HG02970 (cell line): ENCODE measurements around the gene CDC123.
"Not testable (repeated sequence)": the region's sequence is repeated elsewhere in the genome, so short reads cannot be mapped to it uniquely, and the experiment has no call there.

Source experiments
- ATAC-seq: cut with Tn5 transposase; IDR thresholded peaks from one replicate; pipeline ENCODE4 v1.9.1; 2021; ENCODE audit warnings: mild to moderate bottlenecking, moderate library complexity, moderate number of reproducible peaks; ENCODE audit not compliant: unreplicated experiment, low FRiP score

CDC123 gene

DNA sequence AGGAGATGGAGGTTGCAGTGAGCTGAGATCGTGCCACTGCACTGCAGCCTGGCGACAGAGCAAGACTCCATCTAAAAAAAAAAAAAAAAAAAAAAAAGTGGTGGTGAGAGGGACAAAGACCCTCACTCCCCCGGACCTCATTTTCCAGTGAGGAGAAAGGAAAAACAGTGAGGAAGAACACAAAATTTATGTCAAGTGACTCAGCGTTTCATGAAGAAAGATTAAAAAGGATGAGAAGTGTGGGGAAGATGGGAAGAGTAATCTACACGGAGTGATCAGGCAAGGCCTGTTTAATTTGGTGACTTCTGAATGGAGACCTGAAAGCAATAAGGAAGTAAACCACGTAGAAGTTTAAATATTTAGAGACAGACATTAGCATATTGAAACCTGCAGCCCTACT is 7.3 kb upstream of the CDC123 start:
- no peak for ATAC-seq

DNA sequence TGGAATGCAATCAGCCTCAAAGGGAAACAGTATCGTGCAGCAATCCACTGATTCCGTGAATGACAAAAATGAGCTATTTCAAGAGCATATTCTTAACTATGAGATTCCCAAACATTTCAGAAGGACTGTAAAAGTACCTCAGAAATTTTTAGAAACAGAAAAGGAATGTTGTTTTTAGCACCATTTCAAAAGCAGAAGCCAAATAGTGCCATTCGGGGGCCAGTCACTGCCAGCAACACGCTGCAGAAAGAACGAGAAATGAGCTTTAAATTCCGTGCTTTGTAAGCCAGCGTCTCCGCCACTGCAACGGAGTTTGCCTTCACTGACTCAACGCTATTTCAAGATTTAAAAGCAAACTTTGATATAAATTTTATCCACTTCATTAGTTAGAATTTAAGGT is 6.6 kb upstream of the CDC123 start:
- no peak for ATAC-seq

DNA sequence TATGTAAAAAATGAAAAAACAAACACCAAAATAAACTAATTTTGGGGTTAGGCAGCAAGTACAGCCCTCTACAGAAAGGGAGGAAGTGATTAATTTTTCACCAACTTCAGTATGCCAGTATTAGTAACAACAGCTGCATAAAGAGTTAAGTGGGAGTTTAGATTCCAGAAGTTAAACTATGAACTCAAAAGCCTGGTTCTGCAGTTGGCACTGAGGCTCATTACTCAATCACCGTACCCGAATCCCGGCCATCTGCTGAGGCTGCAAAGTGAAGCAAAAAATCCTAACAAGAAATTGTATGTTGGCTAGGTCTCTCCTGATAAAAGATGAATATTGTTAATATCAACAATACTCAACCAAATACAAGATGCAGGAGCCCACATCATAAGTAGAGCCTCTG is 4.3 kb upstream of the CDC123 start:
- no peak for ATAC-seq

DNA sequence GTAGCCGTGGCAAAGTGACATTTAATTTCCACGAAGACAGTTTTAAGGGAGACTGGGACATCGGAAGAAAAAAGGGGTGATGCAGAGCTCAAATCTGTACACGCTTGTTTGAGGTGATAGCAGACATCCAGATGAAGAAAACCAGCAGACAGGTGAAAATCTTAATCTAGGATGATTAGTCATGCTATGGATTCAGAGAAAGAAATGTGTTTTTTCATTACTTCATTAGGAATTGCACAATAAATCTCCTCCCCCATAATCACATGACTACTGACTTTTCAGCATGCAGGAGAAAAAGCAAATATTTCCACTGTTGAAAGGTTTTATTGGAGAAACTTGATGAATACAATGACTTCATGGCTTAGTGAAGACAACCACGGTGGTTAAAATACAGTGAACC is 2.8 kb upstream of the CDC123 start:
- no peak for ATAC-seq

DNA sequence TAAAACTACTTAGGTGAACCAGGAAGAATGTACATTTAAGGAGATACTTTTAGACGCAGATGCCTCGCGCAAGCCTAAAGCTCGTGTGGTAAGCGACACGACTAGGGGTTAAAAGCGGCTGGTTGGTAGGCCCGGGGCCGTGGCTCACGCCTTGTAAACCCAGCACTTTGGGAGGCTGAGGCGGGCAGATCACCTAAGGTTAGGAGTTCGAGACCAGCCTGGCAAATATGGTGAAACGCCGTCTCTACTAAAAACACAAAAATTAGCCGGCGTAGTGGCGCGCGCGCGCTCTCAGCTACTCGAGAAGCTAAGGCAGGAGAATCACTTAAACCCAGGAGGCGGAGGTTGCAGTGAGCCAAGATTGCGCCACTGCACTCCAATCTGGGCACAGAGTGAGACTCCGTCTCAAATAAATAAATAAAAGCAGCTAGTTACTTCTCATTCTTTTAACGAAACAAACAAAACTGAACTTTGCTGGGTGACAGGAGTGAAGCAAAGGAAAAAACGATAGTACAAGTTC is 1.2 kb upstream of the CDC123 start:
- no peak for ATAC-seq

DNA sequence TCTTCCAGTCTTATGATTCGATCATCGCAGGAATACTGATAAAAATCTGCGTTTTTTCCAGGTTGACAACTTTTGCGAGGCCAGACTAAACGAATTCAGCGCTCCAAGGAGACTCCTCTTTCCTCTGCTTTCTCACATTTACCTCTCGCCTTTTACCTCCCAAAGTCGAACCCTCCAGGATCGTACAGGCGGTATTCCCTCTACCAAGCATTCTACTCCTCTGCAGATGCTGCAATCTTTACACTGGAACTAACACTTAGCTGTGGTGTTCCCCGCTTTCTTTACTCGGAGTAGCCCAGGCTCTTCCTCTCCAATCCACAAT is 746 bp upstream of the CDC123 start:
- ATAC-seq: peak; percentile 4

DNA sequence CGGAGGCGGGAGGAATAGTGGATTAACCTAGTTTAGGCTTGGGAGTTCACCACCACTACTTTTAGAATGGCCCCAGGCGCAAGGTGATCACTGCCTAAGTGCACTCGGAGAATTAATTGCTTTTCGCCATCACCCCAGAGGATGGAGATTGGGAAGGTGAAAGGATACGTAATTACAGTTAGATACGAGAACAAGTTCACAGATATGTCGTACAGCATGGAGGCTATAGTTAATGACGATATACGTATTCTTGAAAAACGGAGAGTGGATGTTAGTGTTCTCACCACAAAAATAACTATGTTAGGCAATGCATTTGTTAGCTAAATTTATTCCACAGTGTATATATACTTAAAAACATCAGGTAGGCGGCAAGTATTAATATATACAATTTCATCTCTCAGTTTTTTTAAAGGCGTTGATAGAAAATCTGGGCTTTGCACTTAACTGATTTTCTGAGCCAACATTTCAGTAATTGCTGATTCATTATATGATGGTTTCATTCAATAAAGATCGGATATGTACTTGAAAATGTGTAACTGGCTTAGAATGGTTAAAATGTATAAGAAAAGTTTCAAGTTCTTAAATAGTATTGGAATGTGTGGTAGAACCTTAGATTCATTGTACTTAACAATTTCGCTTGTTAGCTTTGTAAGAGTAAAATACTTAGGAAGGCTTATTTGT is 683 bp downstream of the CDC123 start:
- no peak for ATAC-seq

DNA sequence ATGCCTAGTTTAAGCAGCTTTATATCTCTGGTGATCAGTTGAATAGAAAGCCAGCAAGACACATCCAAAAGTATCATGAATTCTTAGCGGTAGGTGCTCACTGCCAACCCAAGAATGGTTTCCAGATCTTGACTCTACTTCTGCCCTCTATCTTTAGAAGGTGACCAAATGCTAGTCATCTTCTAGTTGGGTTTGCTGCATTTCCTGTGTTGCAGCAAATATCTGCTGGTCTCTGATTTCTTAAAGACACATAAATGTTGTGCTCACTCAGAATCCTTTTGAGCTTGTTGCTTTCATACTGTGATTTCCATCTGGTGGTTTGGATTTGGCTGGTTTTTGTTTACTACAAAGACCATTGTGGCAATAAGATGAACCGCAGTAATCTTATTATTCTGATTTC is 2.2 kb downstream of the CDC123 start:
- no peak for ATAC-seq

DNA sequence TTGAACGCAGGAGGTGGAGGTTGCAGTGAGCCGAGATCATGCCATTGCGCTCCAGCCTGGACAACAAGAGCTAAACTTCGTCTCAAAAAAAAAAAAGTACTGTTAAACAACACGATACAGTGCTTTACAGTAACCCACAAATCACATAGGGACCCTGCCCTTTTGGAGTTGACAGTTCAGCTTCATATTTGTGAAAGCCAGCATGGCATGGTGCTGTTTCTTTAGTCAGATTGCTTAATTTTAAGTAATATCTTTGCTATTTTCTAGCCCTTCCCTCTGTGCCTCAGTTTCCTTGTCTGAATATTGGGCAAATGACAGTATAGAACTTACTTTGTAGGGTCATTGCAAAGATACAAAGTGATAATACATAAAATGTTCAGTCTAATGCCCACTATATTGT is 4.9 kb downstream of the CDC123 start:
- ATAC-seq: no peak

DNA sequence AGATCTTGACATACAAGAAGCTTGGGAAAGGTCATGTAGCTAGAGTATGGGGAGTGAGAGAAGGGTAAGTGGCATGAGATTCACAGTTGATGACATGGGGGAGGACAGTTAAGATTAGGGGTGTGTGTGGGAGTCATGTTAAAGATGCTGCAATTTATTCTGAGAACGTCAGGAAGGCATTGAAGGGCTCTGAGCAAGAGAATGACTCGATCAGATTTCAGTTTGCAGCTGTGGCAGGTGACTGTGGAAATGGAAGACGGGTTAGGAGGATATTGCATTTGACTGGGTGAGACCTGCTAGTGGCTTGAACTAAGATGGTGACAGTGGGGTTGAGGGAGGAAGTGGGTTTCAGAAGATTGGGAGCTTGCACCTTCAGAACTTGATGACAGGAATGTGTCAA is 5.6 kb downstream of the CDC123 start:
- no peak for ATAC-seq

DNA sequence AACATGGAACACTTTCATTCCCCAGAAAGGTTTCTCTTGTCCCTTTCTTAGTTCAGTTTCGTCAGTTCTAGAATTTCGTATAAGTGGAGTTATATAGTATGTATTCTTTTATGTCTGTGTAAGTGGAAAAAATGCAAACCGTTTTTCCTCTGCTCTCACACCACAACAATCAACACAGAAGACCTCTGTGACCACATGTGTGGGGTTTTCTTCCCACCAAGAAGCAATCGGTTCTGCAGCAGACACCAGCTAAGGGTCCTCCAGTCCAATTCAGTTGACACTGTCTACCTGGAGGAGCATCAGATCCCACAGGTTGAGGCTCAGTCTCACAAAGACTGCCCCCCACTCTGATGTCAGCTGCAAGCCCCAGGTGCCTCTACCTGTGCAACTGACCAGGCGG is 6.2 kb downstream of the CDC123 start:
- ATAC-seq: no peak

DNA sequence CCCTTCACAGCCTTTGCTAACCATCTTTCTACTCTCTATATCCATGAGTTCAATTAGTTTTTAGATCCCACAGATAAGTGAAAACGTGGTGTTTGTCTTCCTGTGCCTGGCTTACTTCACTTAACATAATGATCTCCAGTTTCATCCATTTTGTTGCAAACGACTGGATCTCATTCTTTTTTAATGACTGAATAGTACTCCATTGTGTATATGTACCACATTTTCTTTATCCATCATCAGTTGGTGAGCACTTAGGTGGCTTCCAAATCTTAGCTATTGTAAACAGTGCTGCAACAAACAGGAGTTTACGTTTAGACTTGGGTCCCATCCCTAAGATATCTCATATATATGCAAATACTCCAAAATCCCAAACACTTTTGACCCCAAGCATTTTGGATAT is 9.1 kb downstream of the CDC123 start:
- no peak for ATAC-seq

DNA sequence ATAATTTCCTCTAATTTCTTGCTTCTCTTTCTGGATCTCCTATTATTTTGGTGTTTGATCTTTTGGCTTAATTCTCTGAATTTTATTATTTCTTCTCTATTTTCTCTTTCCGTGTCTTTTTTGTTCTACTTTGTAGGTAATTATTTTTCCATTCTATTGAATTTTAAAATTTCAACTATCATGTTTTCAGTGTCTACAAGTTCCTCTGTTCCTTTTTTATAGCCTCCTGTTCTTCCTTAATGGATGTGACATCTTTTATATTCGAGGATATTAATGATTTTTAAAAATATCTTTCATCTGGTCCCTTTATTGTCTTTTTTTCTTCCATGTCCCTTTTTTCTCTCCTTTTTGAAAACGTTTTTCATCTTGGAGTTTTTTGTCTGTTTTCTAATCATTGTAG is 11.1 kb downstream of the CDC123 start:
- ATAC-seq: no peak

DNA sequence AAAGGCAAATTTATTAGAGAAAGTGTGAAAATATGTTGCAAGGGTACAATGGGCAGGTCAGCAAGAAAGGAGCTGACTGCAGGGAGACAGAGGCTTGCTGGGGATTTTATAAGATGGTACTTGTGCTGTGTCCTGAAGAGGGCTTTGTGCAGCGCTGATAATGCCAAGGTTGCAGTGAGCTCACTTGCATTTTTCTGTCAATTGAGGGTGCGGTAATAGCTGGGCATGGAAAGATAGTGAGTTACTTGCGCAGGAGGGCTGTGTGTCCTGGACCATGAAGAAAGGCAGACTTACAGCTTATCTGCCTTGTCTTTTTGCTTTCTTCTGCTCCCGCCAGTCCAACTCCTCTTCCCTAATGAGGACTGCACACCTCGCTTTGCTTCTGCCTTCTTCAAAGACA is 12.5 kb downstream of the CDC123 start:
- ATAC-seq: no peak

DNA sequence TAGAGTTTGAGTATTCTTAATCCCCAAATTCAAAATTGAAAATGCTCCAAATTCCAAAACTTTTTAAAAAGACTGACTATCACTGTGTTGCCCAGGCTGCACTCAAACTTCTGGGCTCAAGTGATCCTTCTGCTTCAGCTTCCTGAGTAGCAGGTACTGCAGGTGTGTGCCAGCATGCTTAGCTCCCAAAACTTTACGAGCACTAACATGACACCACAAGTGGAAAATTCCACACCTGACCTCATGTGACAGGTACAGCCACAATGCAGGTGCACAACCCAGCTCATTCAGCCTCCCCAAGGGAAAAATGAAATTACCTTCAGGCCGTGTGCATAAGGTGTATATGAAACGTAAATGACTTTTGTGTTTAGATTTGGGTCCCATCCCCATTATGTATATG is 16.5 kb downstream of the CDC123 start:
- no peak for ATAC-seq

DNA sequence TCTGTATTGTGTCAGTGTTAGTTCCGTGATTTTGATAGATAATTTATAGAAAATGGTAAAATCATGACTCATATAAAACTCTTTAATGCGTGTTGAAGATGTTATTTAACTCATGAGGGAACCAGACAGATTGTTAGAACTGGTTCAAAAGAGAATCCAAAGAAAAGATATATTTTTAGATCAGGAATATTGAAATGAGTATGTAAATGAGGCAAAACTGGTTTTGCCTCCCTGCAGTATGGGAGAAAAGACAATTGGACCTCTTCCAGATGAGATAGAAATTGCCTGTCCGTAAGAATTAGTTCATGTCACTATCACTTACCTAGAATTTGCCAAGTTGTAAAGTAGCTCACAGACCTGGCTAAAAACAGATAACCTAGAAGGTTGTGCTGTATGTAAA is 17.6 kb downstream of the CDC123 start:
- ATAC-seq: no peak

DNA sequence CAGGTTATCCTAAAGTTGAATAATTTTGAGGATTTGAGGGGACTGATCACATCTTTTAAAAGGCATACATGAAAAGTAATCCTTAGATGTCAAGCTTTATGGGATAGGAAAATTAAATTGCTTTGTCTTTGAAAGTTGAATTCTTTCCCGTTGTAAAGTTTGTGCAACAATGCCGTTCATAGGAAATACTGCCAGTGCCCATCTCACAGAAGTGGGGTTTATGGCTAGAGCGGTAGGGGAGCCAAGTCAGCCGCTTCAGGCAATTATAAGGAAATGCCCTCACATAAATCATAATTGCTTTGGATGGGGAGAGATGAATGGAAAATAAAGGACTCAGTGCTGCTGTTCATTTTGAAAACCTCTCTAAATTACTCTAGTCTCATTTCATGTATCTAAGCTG is 18.1 kb downstream of the CDC123 start:
- ATAC-seq: no peak

DNA sequence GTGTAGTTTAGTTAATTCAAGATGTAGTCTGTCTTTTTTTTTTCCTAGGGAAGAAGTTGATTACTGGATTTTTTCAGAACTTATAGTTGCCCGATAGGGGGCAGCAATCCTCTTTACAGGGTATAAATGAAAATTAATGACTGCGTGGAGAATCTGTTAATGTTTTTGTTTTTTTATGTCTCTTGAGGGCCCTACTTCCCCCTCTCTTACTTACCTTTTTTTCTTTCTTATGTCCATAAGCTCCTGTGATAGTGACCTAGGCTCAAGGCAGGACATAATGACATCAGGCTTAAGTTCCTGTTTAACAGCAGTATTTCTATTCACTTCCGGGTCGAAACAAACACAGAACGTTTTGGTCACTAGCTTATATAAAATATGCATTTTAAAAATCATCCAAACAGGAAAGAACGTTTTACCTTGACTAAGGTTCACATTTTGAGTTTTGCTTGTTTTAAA is 18.8 kb downstream of the CDC123 start:
- ATAC-seq: no peak

DNA sequence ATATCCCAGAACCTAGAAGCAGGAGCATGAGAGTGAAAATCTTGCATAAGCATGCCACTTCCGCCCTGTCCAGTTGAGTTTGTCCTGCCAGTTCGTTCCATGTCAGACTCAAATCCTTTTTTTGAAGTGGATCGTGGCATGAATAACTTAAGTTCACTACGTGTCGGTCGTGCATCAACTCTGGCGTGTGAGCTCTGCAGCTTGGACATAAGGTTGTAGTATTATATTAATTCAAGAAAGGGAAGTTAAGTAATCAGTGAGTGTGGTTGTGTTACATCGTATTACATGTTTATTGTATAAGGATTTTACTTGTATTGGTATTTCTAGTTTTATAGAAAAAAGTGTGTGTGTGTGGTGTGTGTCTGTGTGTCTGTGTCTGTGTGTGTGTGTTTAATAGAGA is 23.0 kb downstream of the CDC123 start:
- no peak for ATAC-seq

DNA sequence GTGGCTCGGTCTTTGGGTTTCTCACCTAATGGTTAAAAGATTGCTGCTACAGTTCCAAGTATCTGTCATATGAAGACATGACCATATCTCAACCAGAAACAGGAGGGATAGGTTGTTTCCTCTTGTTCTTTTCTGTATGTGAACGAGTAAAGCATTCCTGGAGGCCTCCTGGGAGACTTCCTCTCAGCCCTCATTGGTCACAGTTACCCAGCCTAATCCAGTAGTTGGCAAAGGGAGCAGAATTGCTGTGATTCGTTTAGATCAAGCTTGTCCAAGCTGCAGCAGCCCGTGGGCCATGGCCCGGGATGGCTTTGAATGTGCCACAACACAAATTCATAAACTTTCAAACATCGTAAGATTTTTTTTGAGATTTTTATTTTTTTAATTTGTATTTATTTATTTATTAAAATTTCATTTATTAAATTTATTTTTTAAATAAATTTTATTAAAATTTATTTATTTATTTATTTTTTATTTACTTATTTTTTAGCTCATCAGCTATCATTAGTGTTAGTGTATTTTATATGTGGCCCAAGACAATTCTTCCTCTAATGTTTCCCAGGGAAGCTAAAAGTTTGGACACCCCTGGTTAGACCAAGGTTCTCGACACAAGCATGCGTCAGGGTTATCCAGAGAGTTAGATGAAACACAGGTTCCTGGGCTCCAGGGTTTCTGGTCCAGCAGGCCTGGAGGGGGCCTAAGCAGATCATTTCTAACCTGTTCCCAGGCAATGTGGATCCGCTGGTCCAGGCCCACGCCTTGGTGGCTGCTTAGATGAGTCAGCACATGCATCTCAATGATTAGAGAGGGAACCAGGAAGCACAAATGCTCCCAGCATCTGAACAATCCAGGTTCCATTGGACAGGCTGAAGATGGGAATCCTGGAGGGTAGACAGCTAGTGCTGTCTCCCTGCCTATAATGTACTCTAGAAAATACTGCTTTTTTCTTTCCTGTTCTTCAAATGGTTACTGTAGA is 25.6 kb downstream of the CDC123 start:
- no peak for ATAC-seq

DNA sequence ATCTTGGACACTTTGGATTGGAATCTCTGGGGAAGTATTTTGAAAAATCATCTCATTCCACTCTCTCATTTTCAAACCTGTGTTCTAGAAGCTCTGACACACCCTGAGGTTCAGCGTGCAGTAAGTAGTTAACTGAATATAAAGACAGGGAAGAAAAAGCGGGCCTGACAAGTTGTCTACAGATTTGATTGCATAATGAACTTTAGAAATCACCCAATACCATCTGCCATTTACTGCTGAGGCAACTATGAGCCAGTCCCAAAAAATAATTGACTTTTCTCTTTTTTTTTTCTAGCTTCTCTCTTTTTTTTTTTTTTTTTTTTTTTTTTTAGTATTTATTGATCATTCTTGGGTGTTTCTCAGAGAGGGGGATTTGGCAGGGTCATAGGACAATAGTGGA is 29.5 kb downstream of the CDC123 start:
- no peak for ATAC-seq

DNA sequence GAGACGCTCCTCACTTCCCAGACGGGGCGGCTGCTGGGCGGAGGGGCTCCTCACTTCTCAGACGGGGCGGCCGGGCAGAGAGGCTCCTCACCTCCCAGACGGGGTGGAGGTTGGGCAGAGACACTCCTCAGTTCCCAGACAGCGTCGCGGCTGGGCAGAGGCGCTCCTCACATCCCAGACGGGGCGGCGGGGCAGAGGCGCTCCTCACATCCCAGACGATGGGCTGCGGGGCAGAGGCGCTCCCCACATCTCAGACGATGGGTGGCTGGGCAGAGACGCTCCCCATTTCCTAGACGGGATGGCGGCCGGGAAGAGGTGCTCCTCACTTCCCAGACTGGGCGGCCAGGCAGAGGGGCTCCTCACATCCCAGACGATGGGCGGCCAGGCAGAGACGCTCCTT is 30.4 kb downstream of the CDC123 start:
- not testable (repeated sequence) for ATAC-seq
